GM21447 (cell line): Measurements from ENCODE around the gene CAPRIN2.
A peak's percentile ranks its signal among the peaks of the same experiment; 100 is the strongest.

Experiments
- ATAC-seq: cut with Tn5 transposase; IDR thresholded peaks from one replicate; pipeline ENCODE4 v1.9.1; 2021; ENCODE audit not compliant: unreplicated experiment

The CAPRIN2 gene

DNA sequence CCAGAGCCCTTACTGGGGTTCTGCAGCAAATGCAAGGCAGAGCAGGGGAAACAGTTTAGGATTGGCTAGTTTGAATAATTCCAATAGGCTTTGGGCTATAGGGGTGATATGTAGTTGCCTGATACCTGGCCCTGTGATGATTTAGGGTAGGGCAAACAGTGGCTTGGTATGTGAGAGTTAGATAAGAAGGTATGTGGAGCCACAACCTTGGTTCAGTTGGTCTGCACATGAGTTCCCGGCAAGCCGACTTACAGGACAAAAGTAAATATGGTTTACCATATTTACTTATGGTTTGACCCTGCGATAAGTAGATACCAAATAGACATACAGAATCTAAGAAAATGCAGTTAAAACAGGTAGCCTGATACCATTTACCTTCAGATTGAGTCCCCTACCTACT, 8.3 kb upstream of the CAPRIN2 start:
- no peak for ATAC-seq

DNA sequence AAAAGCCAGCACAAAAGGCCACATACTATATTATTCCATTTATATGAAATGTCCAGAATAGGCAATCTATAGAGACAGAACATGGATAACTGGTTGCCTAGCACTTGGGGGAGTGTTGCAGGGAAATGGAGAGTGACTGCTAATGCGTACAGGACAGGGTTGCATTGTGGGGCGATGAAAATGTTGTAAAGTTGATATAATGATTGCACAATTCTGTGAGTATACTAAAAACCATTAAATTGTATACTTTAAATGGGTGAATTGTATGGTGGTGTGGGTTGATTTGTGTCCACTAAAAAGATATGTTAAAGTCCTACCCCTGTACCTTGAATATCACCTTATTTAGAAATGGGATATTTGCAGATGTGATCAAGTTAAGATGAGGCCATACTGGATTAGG, 7.0 kb upstream of the CAPRIN2 start:
- ATAC-seq, result no peak

DNA sequence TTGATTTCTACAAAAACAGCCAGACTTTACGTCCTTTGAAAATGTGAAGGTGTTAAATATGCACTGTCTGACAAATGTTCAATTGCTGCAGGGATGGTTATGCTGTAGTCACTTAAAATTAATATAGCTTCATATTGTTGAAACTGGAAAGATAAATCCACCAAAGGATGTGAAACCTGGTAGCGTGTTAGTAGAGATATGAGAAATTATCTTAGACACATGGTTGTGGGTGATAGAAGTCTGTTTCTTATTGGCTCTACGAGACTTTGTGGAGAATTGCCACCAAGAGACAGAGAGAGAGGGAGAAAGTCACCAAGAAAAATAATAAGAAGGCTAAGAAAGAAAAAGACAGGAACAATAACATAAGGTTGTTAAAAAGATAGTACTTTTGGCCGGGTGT, 2.6 kb upstream of the CAPRIN2 start:
- no peak for ATAC-seq

DNA sequence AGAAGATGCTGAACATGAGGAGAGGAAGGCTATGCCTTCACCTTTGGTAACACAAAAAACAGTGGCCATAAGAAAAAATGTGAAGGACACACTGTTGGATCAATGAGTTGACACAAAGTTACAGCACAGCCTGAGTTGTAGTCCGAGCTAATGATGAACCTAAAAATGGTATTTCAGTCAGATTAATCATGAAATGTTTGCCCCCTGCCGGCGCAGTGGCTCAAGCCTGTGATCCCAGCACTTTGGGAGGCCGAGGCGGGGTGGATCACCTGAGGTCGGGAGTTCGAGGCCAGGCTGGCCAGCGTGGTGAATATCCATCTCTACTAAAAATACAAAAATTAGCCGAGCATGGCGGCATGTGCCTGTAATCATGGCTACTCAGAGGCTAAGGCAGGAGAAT, 1.3 kb upstream of the CAPRIN2 start:
- no peak for ATAC-seq

DNA sequence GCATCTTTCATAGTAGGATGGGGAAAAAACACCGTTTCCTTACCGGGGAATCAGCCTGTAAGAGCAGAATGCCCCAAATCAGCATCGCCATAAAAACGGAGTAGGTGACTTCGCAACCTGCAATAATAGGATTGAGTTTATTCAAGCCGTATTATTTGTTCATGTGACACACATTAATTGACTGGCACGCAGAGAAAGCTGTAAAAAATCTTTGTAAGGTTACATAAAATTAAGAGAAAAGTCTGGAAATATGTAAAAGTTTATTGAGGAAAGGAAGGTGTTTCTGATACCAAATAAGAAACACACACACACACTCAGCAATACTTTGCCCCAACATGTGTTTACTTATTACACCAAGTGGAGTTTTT, 628 bp upstream of the CAPRIN2 start:
- no peak for ATAC-seq

DNA sequence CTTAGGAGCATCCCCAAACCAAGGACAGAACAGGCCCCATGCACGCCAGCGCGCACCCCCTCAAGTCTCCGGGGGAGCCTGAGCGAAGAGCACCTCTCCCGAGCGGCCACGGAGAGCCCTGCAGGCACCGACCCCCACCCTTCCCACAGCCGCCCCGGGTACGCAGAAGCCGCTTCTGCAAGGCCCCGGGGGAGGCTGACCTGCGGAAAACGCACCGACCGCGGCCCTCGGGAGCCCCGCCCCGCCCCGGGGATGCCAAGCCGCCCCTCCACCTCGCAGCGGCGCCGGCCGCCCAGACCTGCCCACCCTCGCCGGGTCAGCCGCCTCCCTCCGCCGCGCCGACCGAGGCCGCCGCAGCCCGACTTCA, 385 bp downstream of the CAPRIN2 start:
- peak; percentile 30 for ATAC-seq

DNA sequence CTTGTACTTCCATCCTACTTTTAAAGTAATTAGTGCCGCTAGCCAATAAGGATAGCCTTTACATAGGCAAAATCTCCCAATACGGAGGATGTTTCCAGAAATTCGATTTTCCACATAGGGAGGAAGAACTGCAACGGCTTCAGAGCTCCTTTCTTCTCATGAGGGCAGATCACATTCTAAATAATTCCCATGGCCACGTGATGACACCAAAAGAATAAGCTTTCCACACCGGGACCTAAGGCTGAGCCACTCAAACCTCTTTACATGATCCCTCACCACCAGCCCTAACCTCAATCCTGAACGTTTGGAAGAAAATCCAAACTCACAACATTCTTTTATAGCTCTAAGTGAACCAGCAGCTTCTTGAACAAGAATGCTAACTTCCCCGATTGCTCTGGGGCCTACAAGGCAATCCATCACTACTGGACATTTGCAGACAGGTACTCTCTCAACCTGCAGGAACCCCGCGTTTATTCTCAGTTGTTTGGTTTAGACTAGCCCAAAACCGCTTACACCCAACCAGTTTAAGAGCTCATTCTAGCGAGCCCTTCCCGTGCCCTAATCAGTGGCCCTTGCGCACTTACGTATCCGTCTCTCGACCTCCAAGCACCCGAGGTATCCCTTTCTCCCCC, 884 bp downstream of the CAPRIN2 start:
- no peak for ATAC-seq

DNA sequence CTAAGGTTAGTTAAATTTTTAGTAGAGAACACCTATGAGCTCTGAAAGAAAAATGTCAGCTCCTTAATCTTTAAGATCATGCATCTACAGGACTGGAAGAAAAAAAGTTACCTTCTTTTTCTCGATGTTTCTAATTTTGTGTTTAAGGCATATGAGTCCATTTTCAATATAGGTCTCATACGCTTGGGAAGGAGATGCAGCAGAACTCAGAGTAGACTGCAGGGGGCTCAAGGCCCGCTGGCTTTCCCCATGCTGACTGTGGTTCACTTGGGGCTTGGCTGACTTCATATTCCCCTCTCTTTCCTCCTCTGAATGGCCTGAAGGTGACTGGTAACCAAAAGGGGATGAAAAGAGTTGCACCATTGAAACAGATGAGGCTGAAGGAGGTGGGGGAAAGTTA, 1.5 kb downstream of the CAPRIN2 start:
- no peak for ATAC-seq

DNA sequence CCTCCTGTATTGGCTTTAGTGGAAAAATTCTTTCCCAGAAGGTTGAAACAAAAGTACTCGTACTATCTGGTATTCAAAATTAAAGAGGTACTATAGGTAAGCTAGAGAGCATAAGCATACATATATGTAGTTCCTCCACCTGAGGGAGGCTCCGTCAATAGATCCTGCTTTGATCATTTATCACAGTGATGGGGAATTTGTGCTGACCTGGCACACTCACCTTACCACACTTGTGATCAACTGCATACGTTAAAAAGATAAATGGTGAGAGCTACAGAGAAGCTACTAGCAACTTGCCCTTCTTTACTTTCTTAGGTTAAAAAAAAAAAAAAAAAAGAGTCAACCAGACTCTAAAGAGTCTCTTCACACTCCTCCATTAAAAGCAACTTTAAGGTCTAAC, 2.5 kb downstream of the CAPRIN2 start:
- no peak for ATAC-seq

DNA sequence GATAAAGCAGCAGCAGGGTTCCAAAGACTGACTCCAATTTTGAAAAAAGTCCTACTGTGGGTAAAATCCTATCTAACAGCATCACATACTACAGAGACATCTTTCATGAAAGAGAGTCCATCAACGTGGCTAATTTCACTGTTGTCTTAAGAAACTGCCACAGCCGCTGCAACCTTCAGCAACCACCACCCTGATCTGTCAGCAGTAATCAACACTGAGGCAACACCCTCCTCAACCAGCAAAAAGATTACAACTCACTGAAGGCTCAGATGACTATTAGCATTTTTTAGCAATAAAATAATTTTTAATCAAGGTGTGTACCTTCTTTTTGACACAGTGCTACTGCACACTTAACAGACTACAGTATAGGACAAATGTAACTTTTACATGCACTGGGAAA, 6.6 kb downstream of the CAPRIN2 start:
- ATAC-seq, result no peak

DNA sequence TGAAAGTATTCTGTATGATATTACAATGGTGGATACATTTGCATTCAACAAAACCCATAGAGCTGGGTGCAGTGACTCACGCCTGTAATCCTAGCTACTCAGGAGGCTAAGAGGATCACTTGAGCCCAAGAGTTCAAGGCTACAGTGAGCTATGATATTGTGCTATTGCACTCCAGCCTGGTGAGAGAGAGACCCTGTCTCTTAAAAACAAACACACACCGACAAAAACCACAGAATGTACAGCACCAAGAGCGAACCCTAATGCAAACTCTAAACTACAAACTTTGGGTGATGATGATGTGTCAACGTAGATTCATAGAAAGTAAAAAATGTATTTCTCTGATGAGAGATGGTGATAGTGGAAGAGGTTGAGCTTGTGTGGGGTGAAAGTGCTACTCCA, 8.6 kb downstream of the CAPRIN2 start:
- no peak for ATAC-seq

DNA sequence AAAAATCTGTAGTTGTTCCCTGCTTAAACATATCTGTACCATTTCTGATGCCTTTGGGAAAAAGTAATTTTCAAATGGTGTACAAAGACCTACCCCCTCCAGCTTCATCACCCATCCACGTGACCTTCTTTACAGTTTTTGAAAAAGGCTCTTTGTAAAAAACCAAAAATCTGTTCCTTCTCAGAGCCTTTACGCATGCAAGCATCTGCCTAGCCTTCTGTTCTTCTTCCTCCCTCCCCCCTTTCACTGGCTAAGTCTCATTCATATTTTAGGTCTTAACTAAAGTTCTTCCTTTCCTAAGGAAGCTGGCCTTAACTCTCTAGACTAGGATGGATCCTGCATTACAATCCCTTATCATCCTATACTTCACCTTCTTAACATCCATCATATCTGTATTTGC, 10.4 kb downstream of the CAPRIN2 start:
- ATAC-seq, result no peak

DNA sequence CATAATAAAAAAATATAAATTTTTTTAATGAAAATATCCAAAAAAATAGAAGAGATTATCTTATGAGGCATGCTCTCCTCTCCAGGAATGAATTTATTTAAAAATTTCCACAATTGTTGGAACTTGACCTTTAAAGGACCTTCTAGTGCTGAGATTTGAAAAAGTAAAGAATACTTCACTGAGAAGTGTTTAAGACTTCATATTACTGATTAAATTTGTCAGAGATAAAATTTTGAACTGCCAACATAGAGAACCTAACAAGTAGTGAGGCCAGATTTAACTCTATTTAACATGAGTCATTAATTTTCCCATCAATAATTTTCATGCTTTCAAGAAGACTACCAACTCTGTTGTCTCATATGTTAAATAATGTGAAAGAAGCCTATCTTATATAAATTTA, 14.5 kb downstream of the CAPRIN2 start:
- no peak for ATAC-seq

DNA sequence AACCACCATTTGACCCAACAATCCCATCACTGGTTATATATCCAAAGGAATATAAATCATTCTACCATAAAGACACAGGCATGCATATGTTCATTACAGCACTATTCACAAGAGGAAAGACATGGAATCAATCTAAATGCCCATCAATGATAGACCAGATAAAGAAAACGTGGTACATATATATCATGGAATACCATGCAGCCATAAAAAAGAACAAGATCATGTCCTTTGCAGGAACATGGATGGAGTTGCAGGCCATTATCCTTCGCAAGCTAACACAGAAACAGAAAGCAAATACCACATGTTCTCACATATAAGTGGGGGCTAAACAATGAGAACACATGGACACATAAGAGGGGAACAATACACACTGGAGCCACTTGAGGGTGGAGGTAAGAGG, 15.7 kb downstream of the CAPRIN2 start:
- no peak for ATAC-seq

DNA sequence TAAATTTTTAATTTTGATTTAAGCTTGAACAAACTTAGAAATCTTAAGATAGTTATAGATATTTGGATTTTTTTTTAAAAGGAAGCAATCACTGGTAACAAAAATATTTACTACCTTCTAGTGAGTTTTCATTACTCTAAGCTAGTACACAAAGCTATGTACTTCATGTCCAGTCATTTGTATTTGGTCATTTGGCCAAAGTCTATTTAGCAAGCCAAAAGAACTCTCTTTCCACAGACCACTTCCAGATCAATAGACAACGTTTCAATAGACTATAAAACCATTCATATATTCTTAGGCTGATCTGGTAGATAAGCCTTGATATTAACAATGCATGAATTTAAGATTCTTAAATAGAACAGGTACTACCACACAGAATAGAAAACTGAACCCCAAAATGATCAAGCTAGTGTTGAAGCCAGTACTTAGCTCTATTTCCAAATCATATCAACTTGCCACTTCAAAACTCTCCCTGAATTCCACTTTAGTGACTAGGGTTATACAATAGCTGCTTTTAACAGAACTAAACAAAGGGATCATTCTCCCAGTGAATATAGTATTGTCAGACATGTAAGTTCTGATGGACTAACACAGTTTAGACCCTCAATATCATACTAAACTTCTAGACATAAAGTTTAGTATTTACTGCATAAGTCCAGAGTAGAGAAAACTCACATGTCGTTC, 21.7 kb downstream of the CAPRIN2 start:
- ATAC-seq, result no peak

DNA sequence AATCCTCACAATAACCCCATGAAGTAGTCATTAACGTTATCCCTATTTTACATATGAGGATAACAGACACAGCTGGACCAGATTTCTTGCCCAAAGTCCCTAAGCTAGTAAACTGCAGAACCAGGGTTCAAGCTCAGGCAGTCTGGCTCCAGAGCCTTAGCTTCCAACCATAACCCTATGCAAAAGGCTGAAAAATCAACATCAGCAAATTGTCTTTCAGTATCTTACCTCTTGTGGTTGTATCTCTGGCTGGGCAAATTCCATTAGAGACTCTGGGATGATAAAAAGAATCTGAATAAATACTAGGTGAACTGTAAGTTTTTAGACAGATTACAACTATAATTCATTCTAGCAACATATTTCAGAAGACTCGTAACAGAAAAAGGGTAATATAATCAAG, 24.7 kb downstream of the CAPRIN2 start:
- no peak for ATAC-seq

DNA sequence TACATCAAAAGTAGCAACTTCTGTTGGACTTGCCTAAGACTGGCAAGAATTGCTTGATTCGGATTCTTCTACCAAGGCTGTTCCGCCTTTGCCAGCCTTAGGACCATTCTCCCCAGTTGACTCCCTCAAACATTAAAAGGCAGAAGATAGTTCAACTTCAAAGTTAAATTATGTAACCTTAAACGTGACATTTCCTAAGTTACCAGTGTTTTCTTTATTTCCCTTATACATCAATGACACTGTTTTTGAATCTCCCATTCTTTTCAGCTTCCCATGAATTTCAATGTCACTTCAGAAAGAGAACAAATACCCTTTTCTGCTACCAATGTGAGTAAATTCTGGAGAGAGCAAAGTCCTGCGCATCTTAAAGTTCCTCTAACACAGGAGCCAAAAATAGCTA, 25.2 kb downstream of the CAPRIN2 start:
- ATAC-seq, result no peak

DNA sequence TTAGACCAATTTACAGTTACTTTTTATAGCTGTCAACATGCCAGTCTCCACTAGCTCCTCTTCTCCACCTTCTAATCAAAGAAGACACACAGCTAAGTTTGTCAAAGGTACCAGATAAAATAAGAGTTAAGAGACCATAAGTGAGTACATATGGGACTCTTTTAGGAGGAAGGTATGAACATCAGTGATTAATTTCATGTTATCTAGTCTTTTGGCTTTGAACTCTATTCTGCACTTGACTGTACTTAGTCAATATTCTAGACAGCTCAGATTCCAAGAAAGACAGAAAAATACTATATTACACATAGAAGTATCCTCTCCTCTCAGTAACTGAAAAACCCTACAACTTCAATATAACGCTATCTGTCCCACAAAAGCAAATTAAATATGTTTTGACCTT, 28.1 kb downstream of the CAPRIN2 start:
- no peak for ATAC-seq

DNA sequence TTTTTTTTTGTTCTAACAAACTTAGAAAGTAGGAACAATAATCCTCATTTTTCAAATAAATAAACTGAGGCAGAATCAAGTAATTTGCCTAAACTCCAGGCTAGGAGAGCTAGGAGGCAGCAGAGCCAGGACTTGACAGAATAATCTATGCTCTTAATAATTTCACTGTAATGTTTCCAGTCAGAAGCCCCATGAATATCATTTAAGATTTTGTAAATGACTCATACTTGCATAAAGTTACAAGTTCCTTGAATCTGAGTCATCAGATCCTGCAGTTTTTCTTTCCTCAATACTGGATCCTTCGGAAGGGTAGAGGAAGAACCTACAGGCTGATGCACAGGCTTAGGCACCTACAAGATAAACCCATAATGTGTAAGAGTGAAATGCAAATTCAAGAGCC, 29.0 kb downstream of the CAPRIN2 start:
- no peak for ATAC-seq

DNA sequence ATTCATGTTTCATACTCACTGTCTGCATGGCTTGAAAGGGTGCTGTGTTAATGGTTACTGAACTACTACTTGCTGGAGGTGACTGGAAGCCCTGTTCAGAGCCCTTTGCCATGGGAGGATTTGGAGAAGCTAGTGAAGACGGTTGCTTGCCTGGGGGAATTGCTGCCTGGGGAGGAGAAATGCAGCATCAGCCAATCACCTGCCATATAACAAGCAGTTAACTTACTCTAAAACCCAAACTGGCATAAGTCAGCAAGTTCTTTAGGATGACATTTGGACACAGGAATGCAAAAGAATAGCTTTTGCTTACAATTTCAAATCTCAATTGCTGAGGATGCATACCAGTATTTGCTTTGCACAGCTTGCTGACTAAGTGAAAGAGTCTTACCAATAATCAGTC, 35.7 kb downstream of the CAPRIN2 start:
- ATAC-seq, result no peak

DNA sequence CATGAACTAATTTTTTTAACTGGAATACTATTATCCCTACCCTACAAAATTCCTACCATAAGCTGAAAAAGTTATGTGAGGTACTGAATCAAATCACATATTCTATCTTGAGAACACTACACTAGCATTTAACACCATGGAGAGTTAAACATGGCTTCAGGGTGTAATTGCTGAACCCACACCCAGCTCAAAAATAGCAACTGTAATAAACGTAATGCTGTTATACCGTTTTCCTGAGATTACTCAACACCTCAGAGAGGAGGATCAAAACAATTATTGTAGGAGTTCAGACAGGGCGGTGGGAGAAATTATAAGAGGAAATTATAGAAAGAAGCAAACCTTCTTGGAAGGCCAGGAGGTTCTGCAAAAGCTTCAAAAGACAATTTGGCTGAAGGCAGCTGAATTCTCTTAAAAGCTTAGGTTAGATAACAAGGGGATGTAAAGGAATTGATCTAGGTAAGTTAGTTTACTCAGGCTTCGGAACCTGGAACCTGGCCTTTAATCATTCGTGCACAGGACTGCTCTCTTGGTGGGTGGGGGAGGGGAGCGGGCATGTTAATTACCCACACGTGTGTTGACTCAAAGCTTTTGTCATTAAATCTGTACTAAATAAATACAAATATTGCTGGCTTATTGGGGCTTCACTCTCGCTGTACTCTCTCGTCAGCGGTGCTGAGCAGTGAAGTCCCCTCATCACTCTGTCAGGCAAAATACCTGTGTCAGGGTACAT, 47.0 kb downstream of the CAPRIN2 start:
- no peak for ATAC-seq

DNA sequence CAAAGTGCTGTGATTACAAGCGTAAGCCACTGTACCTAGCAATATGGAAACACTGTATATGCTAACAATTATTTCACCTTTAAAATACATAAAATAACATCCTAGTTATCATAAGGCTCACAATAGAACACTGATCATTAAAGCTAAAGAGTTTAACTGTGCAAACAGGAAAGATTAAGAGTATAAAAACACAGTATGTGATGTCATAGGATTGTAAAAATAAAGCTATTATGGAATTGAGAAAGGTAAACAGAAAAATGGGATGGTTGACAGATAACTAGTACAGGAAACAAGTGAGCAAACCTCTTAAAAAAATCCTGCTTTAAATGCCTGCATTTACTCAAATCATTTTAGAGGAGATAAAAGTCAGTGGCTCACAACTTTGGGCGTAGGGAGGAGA, 48.3 kb downstream of the CAPRIN2 start:
- no peak for ATAC-seq

DNA sequence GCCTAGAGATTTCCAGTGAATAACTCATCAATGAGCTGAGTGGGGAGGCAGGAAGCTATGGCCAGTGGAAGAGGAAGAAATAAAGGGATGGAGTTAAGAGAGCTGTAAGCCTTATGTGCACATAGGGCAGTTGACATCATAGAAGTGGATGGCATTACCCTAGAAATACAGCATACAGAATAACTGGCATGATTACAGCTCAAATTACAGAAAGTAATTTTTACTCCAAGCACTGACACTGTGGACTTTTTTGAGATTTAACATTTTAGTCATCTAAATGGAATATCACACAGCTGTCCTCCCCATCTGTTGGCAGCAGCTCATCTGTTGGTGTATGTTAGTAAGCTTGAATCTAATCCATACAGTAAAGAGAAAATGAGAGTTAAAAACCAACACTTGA, 53.7 kb downstream of the CAPRIN2 start:
- ATAC-seq, result no peak
